A549 (cell line): Measurements from ENCODE around the gene BORCS6.

ENCODE experiments used
- CBX2 ChIP-seq: fragments of 200-600 bp; sonication (generic); IDR thresholded peaks from 2 replicates; pipeline ENCODE4 v1.6.1; 2016; ENCODE audit warnings: low read depth, mild to moderate bottlenecking, borderline replicate concordance
- CTCF ChIP-seq: fragments of >200 bp; sonication (Bioruptor Twin); formaldehyde crosslinking; IDR thresholded peaks from 3 replicates; pipeline ENCODE4 v1.5.1; 2016
- E2F6 ChIP-seq: IDR thresholded peaks from 2 replicates; pipeline ENCODE4 v1.6.1; 2012; ENCODE audit warnings: low read depth, borderline replicate concordance
- FOSL2 ChIP-seq, 2 experiments: fragments of 450-650 bp in 1 of 2; fragments of >200 bp in 1 of 2; sonication (Bioruptor Twin) in 1 of 2; formaldehyde crosslinking; IDR thresholded peaks; 2 replicates each; pipeline versions ENCODE4 v1.5.0 to v1.6.1; 2016 to 2020; ENCODE audit warnings: mild to moderate bottlenecking in 1 of 2, moderate library complexity in 1 of 2
- HMGXB4 ChIP-seq: fragments of 250-450 bp; sonication (Bioruptor Pico); IDR thresholded peaks from 2 replicates; pipeline ENCODE4 v1.5.0; 2021; ENCODE audit warnings: mild to moderate bottlenecking, moderate library complexity, borderline replicate concordance
- JUN ChIP-seq, 2 experiments: fragments of >200 bp; sonication (Bioruptor Twin); formaldehyde crosslinking; IDR thresholded peaks; 2 replicates in 1 of 2; 3 replicates in 1 of 2; pipeline ENCODE4 v1.6.1; 2016 to 2017
- POLR2A ChIP-seq: IDR thresholded peaks from 2 replicates; pipeline ENCODE4 v1.6.1; 2012; ENCODE audit warnings: mild to moderate bottlenecking, low read length
- RAD21 ChIP-seq, 2 experiments: fragments of >200 bp in 1 of 2; sonication (Bioruptor Twin) in 1 of 2; formaldehyde crosslinking in 1 of 2; IDR thresholded peaks in 1 of 2; conservative IDR thresholded peaks in 1 of 2; 2 replicates in 1 of 2; 3 replicates in 1 of 2; pipeline ENCODE4 v1.6.1; 2012 to 2018; ENCODE audit warnings: inconsistent platforms in 1 of 2
- RCOR1 ChIP-seq: fragments of 150-350 bp; IDR thresholded peaks from 2 replicates; pipeline ENCODE4 v1.6.1; 2014; ENCODE audit warnings: antibody characterized with exemption, low read length, low read depth
- RFX5 ChIP-seq: fragments of 450-650 bp; IDR thresholded peaks from 2 replicates; pipeline ENCODE4 v1.7.1; 2014; ENCODE audit warnings: antibody characterized with exemption, mild to moderate bottlenecking, moderate library complexity

- TF ChIP-seq POLR2A, result no peak
- no peak for TF ChIP-seq JUN (IDR thresholded peaks at IDR 0.05)
- TF ChIP-seq RAD21 (conservative IDR thresholded peaks at IDR 0.05 in 1 of 2, IDR thresholded peaks at IDR 0.05 in 1 of 2), result no peak
- no peak for TF ChIP-seq CBX2
- TF ChIP-seq CTCF, result no peak
- no peak for TF ChIP-seq HMGXB4 (CRISPR knock-in tag)
- no peak for TF ChIP-seq E2F6
- TF ChIP-seq RCOR1, result no peak
- TF ChIP-seq RFX5, result no peak
- no peak for TF ChIP-seq FOSL2 (IDR thresholded peaks at IDR 0.05)
- no peak for TF ChIP-seq FOSL2 (CRISPR knock-in tag; IDR thresholded peaks at IDR 0.05)
Measured at GRCh38 chr17:8138374-8138671, 51.7 kb downstream of the BORCS6 start.
